ENCODE results near the gene ZNF845. TPM values are rescaled to one million over a fixed set of nuclear protein-coding genes. Genes with fewer than 3 reads are reported as not detected.
"Not testable (repeated sequence)": the region's sequence is repeated elsewhere in the genome, so short reads cannot be mapped to it uniquely, and the experiment has no call there.

The ZNF845 gene
- total RNA-seq, 2 experiments from 2014 or later: 5.7 to 5.8 TPM

GRCh38 chr19:53389978-53390377 lies 56.4 kb downstream of the ZNF845 start:
- DNase-seq: no peak
- POLR2A ChIA-PET: no interaction called here
- Mint-ChIP-seq H3K9me3 (peaks cover 54% of the 10 kb centered on the region), H3K27me3 (no peaks in the 10 kb centered on the region), H3K4me3 (no peak overlapping the region), H3K27ac (no peak overlapping the region), H3K4me1 (ENCODE audit: low read depth) (peaks cover 4% of the 10 kb centered on the region), H3K36me3 (peaks cover 44% of the 10 kb centered on the region)
- CTCF ChIA-PET: no interaction called here
- intact Hi-C loops (cut with micrococcal nuclease): loop anchor here (10.0 kb wide), 1 partner anchor 135 kb away; the partner anchor contains the start of genes VN1R2 and ZNF677

DNA sequence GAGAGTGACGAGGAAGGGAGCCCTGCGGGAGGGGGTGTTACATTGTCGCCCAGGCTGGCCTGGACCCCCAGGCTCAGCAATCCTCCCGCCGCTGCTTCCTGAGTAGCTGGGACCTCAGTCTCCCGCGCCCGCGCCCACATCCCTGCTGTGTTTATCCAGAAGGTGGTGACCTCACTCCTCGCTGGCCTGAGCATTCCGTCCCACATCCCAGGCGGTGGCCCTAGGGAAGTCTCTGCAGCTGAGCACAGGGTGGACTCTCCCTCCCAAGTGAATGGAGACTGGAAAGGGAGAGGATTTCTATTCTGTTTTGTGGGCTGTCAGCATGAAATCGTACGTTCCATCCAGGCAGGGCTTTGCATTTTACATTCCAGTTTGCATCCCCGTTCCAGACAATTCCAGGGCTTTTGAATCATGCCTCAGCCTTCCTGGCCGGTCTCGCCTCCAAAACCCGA lies 61.0 kb downstream of the ZNF845 start:
- H3K4me1 Mint-ChIP-seq (ENCODE audit: low read depth): peaks cover 17% of the 10 kb centered on the region
- CTCF ChIA-PET: interaction anchor here (2.4 kb wide), 1 partner anchor 199 kb away, joined by 7 read pairs; no protein-coding TSS in a partner anchor
- peaks cover 25% of the 10 kb centered on the region for H3K36me3 Mint-ChIP-seq
- H3K27ac Mint-ChIP-seq: peak overlapping the region; percentile 80
- H3K27me3 Mint-ChIP-seq: no peaks in the 10 kb centered on the region
- intact Hi-C loops (cut with micrococcal nuclease): loop anchor here (10.0 kb wide), 1 partner anchor 140 kb away; the partner anchor contains the start of genes VN1R2 and ZNF677
- POLR2A ChIA-PET: interaction anchor here (0.6 kb wide), 1 partner anchor 199 kb away, joined by 3 read pairs; no protein-coding TSS in a partner anchor
- peak overlapping the region; percentile 90 for H3K4me3 Mint-ChIP-seq
- no peak for DNase-seq
- H3K9me3 Mint-ChIP-seq: peaks cover 16% of the 10 kb centered on the region

GRCh38 chr19:53394974-53395839 lies 61.7 kb downstream of the ZNF845 start, which contains the start of gene ZNF765:
Gene ZNF765 (plus strand): TSS chr19:53395149. CDS start chr19:53398016, 2,867 bp downstream.
- Mint-ChIP-seq H3K27ac (peak within 1 kb of the TSS; percentile 80), H3K9me3 (peaks cover 13% of the 10 kb centered on the region), H3K36me3 (peaks cover 26% of the 10 kb centered on the region), H3K4me3 (peak within 1 kb of the TSS; percentile 90), H3K27me3 (no peaks in the 10 kb centered on the region), H3K4me1 (ENCODE audit: low read depth) (peaks cover 19% of the 10 kb centered on the region)
- peak; percentile 98 for DNase-seq
- POLR2A ChIA-PET: interaction anchor here (0.6 kb wide), 1 partner anchor 200 kb away, joined by 3 read pairs; no protein-coding TSS in a partner anchor
- intact Hi-C loops (cut with micrococcal nuclease): loop anchor here (1.0 to 10.0 kb wide), 2 partner anchors 140 to 202 kb away; partner anchors contain the start of genes VN1R2, ZNF665 and ZNF677
- CTCF ChIA-PET: interaction anchor here (1.5 to 2.4 kb wide), 2 partner anchors 199 to 352 kb away, joined by 3 to 7 read pairs; no protein-coding TSS in a partner anchor

DNA sequence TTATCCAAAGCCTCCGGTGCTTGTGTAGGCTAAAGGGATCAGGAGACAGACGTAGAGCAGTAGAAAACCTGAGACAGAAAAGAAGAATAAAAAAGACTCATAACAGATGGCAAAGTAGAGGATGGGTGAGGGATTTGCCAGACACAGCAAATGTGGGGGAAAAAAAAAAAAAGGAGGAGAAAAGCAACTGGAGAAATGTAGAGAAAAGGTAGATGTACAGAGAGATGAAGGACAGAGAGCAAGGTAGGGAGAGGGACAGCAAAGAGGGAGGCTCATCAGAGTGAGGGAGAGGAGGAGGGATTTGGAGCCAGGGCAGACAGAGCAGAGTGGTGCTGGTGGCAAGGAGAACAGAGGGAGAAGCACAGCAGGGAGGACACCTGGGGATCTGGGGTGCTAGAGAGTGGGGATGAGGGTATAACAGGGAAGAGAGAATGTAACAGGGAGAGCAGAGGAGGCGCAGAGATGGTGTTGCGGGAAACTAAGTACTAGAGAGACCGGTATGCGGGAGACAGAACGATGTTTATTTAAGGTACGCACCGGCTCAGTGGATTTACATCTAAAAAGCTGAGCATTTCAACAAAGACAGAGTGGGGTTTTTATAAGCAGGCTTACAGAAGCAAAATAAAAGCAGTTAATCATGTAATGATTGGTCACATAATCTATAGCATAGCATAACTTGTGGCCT lies 62.4 kb downstream of the ZNF845 start:
- Mint-ChIP-seq H3K9me3 (peaks cover 11% of the 10 kb centered on the region), H3K36me3 (peaks cover 25% of the 10 kb centered on the region), H3K4me1 (ENCODE audit: low read depth) (peaks cover 20% of the 10 kb centered on the region), H3K27ac (peak overlapping the region; percentile 80), H3K4me3 (peak overlapping the region; percentile 90)
- POLR2A ChIA-PET, H3K27me3 Mint-ChIP-seq, DNase-seq: not testable (repeated sequence)
- intact Hi-C loops (cut with micrococcal nuclease): loop anchor here (1.0 to 10.0 kb wide), 2 partner anchors 141 to 203 kb away; partner anchors contain the start of genes VN1R2, ZNF665 and ZNF677
- CTCF ChIA-PET: interaction anchor here (0.6 to 2.4 kb wide), 3 partner anchors 200 to 351 kb away, joined by 3 to 7 read pairs (median 3); no protein-coding TSS in a partner anchor

- ChIA-PET CTCF (interaction anchor here (0.6 to 1.5 kb wide), 2 partner anchors 212 to 350 kb away, joined by 3 read pairs; no protein-coding TSS in a partner anchor), POLR2A (no interaction called here)
- DNase-seq: no peak
- peak overlapping the region; percentile 90 for H3K4me3 Mint-ChIP-seq
- H3K27ac Mint-ChIP-seq: no peak overlapping the region
- intact Hi-C loops (cut with micrococcal nuclease): loop anchor here (10.0 kb wide), 1 partner anchor 142 kb away; the partner anchor contains the start of genes VN1R2 and ZNF677
- peaks cover 11% of the 10 kb centered on the region for H3K9me3 Mint-ChIP-seq
- H3K36me3 Mint-ChIP-seq: peaks cover 26% of the 10 kb centered on the region
- peaks cover 20% of the 10 kb centered on the region for H3K4me1 Mint-ChIP-seq (ENCODE audit: low read depth)
- no peaks in the 10 kb centered on the region for H3K27me3 Mint-ChIP-seq
Observed at GRCh38 chr19:53396525-53396868, 62.9 kb downstream of the ZNF845 start.

GRCh38 chr19:53397918-53398317 lies 64.4 kb downstream of the ZNF845 start:
- H3K27me3 Mint-ChIP-seq, DNase-seq, POLR2A ChIA-PET, H3K27ac Mint-ChIP-seq, H3K4me3 Mint-ChIP-seq, CTCF ChIA-PET: not testable (repeated sequence)
- H3K36me3 Mint-ChIP-seq: peaks cover 40% of the 10 kb centered on the region
- intact Hi-C loops (cut with micrococcal nuclease): loop anchor here (10.0 kb wide), 1 partner anchor 143 kb away; the partner anchor contains the start of genes VN1R2 and ZNF677
- H3K9me3 Mint-ChIP-seq: peaks cover 20% of the 10 kb centered on the region
- H3K4me1 Mint-ChIP-seq (ENCODE audit: low read depth): peaks cover 20% of the 10 kb centered on the region

Other genes starting within 250 kb of the ZNF845 start
- gene ZNF160, start 230.3 kb upstream of the ZNF845 start, total RNA-seq: 10 to 100 TPM; 26.3 to 28.9 TPM
- gene ZNF415, start 200.8 kb upstream of the ZNF845 start, total RNA-seq: under 1 TPM; 0.39 to 0.88 TPM
- gene ZNF347, start 174.7 kb upstream of the ZNF845 start, total RNA-seq: 1 to 10 TPM; 6.4 TPM
- 1 to 10 TPM; 4.7 to 4.8 TPM for gene ZNF665, start 140.4 kb upstream of the ZNF845 start, total RNA-seq
- gene ZNF677, start 78.9 kb upstream of the ZNF845 start, total RNA-seq: 1 to 10 TPM; 4.6 to 4.9 TPM
- not detected for gene VN1R2, start 75.5 kb upstream of the ZNF845 start, total RNA-seq
- gene VN1R4, start 66.0 kb upstream of the ZNF845 start, total RNA-seq: not detected
- gene ZNF525, start 32.0 kb downstream of the ZNF845 start, total RNA-seq: 10 to 100 TPM; 14.5 to 19.9 TPM
- gene ZNF765, start 61.4 kb downstream of the ZNF845 start, total RNA-seq: 1 to 10 TPM; 8.2 to 8.7 TPM
- 10 to 100 TPM; 10.6 to 11.3 TPM for gene ZNF761, start 98.2 kb downstream of the ZNF845 start, total RNA-seq
- 1 to 10 TPM; 4.6 to 5.5 TPM for gene ZNF813, start 134.0 kb downstream of the ZNF845 start, total RNA-seq
- gene ZNF331, start 204.4 kb downstream of the ZNF845 start, total RNA-seq: 10 to 100 TPM; 20.8 to 23.1 TPM

Data from activated CD4-positive, alpha-beta memory T cell treated with anti-CD3 and anti-CD28 coated beads for 36 hours (primary cell).